HG03025 (cell line): ENCODE results near the gene MMP17.

Experiments
- ATAC-seq: cut with Tn5 transposase; IDR thresholded peaks from one replicate; pipeline ENCODE4 v1.9.1; 2021; ENCODE audit warnings: mild to moderate bottlenecking, moderate library complexity; ENCODE audit not compliant: unreplicated experiment, low FRiP score

MMP17 gene

DNA sequence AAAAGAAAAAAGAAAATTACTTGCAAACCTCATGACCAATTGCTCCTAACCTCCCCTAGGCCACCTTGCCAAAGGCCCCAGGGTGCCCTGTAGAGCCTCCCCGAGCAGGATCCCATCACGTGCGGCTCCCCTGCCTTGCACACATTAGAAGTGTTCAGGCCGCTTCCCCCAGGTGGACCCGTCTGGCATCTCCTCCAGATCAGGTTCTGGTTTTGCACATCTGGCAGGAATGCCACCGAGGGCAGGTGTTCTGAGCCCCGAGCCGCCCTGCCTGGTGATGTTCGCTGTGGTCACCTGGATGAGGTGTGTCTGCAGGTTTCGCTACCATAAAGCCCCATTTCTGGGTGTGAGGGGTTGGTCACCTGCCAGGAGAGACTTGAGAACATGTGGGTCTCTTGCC, 19.3 kb downstream of the MMP17 start:
- no peak for ATAC-seq

DNA sequence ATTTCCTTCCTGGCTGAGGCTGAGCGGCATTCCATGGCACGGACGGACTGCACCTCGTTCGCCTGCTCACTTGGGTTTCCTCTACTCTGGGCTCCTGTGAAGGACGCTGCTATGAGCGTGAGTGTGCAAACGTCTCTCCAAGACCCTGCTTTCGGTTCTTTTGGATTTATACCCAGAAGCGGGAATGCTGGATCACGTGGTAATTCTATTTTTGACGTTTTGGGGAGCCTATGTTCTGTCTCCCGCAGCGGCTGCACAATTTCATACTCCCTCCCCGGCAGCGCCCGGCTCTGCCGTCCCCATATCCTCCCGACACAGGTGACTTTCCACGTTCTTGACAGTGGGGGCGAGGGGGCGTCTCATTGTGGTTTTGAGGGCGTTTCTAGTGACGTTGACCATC, 20.6 kb downstream of the MMP17 start:
- no peak for ATAC-seq

DNA sequence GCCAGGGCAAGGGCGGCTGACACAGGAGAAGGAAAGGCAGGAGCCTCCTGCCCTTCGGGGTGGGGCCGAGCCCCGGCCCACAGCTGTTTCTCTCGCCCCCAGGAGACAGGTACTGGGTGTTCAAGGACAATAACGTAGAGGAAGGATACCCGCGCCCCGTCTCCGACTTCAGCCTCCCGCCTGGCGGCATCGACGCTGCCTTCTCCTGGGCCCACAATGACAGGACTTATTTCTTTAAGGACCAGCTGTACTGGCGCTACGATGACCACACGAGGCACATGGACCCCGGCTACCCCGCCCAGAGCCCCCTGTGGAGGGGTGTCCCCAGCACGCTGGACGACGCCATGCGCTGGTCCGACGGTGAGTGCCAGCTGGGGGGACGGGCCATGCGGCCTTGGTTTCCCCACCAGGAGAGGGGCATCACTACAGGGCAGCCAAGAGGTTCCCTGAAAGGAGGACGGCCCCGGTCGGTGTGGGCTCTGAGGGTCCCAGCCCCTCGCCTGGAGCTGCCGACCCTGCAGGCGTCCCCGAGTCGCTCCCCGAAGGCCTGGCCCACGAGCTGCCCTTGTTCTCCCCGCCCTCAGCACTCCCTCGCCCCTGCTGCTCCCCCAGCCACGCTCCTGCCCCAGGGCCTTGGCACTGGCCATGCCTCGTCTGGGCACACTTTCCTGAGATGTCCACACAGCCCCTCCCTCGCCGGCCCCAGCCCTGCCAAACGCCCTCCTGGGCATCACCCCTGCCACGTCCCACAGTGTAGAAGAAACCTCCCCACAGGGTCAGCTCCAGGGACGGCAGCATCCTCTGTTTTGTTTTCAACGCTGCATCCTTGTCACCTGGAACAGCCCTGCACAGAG, 21.7 kb downstream of the MMP17 start:
- ATAC-seq, result no peak

DNA sequence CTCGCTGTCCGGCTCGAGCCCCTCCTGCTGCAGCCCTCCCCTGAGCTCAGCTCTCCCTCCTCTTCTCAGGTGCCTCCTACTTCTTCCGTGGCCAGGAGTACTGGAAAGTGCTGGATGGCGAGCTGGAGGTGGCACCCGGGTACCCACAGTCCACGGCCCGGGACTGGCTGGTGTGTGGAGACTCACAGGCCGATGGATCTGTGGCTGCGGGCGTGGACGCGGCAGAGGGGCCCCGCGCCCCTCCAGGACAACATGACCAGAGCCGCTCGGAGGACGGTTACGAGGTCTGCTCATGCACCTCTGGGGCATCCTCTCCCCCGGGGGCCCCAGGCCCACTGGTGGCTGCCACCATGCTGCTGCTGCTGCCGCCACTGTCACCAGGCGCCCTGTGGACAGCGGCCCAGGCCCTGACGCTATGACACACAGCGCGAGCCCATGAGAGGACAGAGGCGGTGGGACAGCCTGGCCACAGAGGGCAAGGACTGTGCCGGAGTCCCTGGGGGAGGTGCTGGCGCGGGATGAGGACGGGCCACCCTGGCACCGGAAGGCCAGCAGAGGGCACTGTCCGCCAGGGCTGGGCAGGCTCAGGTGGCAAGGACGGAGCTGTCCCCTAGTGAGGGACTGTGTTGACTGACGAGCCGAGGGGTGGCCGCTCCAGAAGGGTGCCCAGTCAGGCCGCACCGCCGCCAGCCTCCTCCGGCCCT, 22.8 kb downstream of the MMP17 start:
- no peak for ATAC-seq

DNA sequence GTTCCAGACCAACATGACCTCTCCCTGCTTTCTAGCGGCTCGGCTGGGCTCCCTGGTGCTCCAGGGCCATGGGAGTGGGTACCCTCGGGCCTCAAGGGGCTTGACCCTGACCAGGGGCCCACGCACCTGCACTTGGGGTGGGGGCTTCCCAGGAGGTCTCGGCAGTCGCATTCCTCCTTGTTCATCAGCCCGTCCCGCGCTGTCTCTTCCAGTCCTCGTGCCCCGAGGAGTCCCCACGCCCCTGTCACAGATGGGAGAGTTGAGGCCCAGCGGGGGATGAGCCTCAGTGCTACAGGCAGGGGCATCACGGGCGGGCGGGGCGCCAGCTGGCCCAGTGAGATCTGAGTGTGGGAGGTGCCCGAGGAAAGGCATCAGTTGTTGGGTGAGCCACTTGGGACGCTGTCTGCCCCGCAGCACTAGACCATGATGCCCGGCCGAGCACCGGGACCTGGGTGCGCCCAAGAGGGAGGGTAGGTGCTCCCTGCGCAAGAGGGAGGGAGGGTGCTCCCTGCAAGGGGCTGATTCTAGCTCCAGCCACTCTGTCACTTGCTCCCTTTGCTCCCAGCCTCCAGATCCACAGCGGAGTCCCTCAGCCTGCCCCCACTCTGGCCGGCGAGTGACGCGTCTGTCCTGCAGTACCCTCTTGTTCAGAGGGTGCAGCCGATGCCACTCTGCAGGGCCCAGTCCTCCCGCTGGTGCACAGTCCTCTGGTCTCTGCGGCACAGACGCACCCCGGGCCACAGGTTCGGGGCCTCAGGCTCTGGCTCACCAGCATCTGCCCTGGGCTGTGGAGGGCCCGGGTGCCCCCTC, 23.8 kb downstream of the MMP17 start:
- no peak for ATAC-seq

DNA sequence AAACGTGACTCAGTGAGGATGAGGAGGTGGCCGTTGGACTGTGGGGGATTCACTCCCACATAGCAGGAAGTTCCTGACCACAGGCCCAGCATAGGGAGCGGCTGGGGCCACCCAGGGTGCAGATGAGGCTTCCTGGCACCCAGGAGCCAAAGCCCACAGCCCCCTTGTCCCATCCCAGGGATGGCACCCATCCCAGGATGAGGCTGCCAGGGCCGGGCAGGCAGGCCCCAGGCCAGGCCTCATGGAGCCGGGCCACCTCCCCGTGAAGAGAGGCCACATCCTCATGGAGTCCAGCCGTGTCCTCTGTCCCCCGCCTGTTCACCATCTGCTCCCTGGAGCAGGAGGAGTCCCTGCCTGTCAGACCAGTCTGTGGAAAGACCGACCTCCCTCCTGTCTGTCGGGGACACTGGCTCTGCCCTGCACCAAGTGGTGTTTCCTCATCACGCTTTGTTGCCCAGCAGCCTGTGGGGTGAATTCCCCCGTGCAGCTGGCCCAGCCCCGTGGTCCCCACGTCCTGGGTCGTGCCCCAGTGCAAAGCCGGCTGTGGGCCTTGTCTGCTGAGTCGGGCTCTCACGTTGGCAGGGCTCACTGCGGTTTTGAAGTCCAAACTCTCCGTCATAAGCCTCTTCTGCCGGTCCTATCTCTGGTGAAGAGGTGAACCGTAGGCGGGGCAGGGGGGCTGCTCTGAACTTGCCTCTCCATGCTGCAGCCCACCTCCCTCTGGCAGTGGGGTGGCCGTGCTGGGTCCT, 24.5 kb downstream of the MMP17 start:
- no peak for ATAC-seq

DNA sequence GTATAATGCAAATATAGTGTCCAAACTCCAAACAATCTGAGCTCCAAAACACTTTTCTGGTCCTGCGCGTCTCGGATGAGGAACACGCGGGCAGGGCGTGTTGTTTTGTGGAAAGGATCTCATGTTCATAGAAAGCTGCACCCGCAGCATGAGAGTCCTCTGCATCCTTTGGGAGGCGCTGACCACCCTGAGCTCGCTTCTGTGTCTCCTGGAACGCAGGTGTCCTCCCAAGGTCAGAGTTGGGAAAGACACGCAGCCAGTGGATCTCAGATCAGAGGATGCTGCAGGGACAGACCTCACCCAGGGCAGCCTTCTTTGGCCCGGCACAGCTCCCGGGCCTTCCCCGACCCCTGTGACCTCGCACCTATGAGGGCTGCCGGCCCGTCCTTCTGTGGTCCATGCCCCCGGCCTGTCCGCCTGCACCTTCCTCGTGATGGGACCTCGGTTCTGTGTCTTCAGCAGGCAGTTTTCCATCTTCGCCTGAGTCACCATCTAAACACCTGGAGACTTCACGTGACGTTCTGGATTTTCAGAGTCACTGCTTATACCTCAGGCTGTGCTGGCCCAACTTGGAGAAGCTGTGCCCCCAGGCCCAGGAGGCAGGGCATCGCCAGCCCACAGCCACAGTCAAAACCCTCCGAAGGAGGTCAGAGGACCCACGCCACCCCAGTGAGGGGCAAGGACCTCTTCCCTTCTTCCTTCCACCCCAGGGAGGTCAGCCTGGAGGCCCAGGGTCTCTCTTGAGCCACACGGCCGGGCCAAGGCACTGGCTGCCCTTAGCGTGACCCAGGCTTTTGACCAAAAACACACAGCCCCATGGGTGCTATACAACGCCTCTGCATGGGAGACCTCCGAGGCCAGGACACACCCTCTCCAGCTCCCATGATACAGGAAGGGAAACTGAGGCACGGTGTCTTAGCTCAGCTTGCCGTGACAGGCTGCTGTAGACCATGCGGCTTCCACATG, 25.9 kb downstream of the MMP17 start:
- ATAC-seq, result no peak

DNA sequence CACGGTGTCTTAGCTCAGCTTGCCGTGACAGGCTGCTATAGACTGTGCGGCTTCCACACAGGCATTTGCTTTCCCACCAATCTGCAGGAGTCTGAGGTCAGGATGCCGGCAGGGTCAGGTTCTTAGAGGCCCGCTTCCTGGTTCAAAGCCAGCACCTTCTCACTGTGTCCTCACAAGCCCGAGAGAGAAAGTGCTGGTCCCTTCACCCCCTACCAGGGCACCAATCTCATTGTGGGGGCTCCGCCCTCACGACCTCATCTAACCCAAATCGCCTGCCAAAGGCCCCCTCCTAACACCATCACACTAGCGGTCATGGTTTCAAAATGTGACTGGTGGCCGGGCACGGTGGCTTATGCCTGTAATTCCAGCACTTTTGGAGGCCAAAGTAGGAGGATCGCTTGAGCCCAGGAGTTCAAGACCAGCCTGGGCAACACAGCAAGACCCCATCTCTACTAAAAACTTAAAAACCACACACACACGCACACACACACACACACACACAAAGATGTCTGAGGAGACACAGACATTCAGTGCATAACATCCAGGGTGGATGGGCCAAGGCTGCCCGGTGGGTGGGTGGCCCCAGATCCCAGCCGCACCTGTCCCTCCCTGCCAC, 26.8 kb downstream of the MMP17 start:
- ATAC-seq, result no peak

DNA sequence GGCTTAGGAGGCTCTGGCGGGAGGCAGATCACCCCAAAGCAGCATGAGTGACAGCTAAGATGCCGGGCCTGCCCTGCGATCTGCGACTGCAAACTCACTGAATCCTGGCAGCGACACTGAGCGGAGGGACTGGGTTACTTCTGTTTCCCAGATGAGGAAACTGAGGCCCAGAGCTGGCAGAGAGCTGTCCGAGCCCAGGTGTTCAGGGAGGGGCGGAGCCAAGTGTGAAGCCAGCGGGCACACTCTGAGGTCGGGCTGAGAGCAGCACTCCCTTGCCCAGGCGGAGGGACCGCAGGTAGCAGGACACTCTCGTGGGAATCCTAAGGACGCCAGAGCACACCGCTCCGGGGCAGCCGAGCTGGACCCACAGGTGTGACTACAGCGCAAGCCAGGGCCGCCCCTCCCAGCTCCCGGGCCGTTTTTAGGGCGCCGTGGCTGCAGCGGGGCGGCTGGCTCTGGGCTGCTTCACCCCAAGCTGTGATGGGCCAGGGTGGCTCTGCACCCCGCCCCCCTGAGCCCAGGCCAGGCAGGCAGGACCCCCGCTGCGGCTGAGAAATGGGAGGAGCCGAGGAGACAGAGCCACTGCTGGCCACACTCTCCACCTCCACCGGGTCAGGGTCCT, 27.4 kb downstream of the MMP17 start:
- ATAC-seq, result no peak

DNA sequence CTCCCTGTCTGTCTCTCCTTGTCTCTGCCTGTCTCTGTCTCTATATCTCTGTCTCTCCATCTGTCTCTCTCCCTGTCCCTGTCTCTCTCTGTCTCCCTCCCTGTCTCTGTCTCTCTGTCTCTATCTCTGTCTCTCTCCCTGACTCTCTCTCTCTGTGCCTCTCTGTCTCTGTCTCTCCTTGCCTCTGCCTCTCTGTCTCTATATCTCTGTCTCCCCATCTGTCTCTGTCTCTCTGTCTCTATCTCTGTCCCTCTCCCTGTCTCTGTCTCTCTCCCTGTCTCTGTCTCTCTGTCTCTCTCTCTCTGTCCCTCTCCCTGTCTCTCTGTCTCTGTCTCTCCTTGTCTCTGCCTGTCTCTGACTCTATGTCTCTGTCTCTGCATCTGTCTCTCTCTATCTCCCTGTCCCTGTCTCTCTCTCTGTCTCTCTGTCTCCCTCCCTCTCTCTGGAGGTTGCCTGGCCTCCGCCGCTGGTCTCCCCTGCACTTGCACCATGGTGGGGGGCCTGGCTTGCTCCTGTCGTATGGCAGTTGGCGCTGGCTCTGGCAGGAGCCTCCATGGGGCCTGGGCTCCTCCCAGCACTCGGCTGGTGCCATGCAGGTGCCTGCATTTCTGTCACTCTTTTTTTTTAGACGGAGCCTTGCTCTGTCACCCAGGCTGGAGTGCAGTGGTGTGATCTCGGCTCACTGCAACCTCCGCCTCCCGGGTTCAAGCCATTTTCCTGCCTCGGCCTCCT, 28.3 kb downstream of the MMP17 start:
- no peak for ATAC-seq

DNA sequence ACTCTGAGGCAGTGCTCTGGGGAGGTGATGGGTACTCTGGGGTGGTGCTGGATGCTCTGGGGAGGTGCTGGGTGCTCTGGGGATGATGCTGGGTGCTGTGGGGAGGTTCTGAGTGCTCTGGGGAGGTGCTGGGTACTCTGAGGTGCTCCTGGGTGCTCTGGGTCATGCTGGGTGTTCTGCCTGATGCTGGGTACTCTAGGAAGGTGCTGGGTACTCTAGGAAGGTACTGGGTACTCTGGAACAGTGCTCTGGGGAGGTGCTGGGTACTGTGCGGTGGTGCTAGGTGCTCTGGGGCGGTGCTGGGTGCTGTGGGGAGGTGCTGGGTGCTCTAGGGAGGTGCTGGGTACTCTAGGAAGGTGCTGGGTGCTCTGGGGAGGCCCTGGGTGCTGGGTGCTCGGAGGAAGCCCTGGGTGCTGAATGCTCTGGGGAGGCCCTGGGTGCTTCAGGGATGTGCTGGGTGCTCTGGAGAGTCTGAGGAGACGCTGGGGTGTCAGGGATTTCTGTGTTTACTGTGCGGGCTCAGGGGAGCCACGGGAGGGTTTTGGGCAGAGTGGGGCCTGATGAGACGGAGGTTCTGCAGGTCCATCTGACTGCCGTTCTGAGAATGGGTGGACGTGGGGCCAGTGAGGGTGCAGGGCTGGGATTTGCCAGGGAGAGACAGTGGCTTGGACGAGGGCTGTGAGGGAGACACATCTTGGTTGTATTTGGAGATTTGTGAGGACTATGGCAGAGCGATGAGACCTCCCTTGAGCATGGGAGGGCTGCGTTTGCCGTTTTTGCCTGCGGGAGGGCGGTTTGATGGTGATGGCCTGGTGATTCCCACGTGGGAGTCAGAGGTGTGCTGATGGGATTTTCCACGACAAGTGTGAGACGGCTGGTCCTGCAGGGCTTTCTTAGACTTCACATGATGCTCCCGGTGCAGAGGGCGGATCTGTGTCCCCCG, 30.0 kb downstream of the MMP17 start:
- ATAC-seq, result no peak

DNA sequence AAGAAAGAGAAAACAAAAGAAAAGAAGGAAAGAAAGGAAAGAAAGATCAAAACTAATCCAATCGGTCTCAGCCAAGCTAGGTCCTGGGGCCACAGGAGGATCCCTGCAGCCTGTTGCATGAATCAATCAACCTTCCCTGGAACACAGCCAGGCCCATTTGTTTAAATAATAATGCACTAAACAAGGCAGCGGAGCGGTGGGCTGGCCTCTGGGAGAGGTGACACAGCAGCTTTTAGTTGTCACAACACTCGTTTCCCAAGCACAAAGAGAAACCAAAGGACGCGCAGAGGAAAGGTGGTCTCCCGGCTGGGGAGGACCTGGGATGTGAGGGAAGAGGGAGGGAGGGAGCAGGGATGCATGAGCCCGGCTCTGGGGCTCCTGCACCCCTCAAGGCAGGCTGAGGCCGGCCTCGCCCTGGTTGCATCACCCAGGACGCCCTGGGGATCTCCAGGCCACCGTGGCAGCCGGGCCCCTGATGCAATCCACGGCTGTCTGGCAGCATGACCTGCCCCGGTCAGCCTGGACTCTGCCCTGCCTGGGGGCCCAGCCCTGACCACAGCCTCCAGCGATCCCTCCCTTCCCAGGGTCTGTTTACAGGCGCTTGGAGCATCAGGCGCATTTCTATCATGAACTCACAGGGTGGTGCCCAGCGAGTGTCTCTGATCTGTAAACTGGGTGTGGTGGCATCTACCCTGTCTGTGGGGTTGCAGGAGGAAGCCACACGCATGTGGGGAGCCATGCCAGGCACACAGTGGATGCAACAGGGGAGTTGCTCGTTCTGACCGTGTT, 32.5 kb downstream of the MMP17 start:
- ATAC-seq, result no peak

DNA sequence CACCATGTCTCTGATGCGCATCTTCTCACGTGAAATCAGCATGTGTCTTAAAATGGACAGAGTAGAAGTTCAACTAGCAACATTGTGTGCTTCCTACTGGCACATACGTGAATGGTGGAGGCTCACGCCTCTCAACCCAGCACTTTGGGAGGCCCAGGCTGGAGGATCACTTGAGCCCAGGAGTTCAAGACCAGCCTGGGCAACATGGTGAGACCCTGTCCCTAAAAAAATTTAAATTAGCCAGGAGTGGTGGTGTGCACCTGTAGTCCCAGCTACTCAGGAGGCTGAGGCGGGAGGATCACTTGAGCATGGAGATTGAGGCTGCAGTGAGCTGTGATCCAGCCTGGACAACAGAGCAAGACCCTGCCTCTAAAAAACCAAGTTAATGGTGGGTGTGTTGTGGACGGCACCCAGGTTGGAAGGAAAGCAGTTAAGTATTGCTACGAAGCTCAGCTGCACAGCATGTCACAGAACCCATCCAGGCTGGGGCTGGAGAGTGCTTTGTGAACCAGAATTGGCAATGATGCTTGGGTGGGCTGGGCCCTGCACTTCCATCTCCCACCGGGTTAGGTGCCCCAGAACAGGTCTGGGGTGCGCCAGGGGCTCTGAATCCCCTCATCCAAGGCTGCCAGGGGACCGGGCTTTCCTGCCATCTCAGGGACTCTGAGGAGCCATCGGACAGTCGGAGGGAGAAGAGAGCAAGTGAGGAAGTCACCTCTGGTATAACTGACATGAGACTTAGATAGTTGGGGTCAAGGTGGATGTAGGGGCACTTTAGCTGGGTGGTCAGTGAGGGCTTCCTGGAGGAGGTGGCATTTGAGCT, 33.3 kb downstream of the MMP17 start:
- ATAC-seq, result no peak

DNA sequence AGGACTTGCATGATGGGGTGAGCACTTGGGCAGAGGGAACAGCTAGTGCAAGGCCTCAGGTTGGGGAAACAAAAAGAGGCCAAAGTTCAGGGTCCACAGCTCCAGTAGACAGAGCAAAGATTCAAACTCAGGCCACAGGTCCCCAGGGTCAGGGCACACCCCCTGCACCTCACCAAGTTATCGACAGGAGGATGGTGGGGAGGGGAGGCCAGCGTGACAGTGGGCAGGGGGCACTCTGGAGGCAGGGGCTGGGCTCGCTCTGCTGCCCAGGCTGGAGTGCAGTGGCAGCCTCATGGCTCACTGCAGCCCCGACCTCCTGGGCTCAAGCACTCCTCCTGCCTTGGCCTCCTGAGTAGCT, 33.9 kb downstream of the MMP17 start:
- no peak for ATAC-seq

DNA sequence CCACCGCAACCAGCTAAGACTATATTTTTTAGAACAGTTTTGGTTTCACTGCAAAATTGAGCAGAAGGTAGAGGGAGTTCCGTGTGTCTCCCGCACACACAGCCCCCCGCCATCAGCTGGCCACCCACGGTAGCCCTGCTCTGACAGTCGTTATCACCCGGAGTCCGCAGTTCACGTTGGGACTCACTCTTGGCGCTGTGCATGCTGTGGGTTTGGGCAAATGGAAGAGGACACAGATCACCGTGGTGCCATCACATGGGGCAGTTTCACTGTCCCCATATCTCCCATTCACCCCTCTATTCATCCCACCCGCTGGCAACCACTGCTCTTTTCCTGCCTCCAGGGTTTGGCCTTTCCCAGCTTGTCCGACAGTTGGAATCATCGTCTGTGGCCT, 34.4 kb downstream of the MMP17 start:
- no peak for ATAC-seq
